CD4-positive, alpha-beta T cell treated with Interleukin-2 at 100 ng/mL for 4 hours (primary cell): ENCODE measurements around the gene TBC1D10A.
A peak's percentile ranks its signal among the peaks of the same experiment; 100 is the strongest.

Experiments
- DNase-seq: peaks from one replicate; pipeline ENCODE4 v3.0.0-alpha.2; 2020; ENCODE audit warnings: low spot score

The TBC1D10A gene

GRCh38 chr22:30326706-30327362, at the start of gene TBC1D10A:
TSS of gene TBC1D10A (minus strand) at chr22:30326941. CDS start at chr22:30326881, 60 bp downstream.
- peak; percentile 95 for DNase-seq

- DNase-seq = no peak
Measured at GRCh38 chr22:30375312-30375849, 48.6 kb upstream of the TBC1D10A start.

- no peak for DNase-seq
Measured at GRCh38 chr22:30373331-30374325, 46.9 kb upstream of the TBC1D10A start.

- no peak for DNase-seq
Measured at GRCh38 chr22:30372915-30373314, 46.2 kb upstream of the TBC1D10A start.

GRCh38 chr22:30371981-30372380, 45.2 kb upstream of the TBC1D10A start:
- DNase-seq = no peak

- no peak for DNase-seq
Measured at GRCh38 chr22:30371321-30371720, 44.6 kb upstream of the TBC1D10A start.

- DNase-seq = no peak
Measured at GRCh38 chr22:30370641-30371230, 44.0 kb upstream of the TBC1D10A start.

- no peak for DNase-seq
Measured at GRCh38 chr22:30368420-30368819, 41.7 kb upstream of the TBC1D10A start.

- DNase-seq = no peak
Measured at GRCh38 chr22:30365891-30366290, 39.1 kb upstream of the TBC1D10A start.

- no peak for DNase-seq
Measured at GRCh38 chr22:30362651-30363281, 36.0 kb upstream of the TBC1D10A start.

GRCh38 chr22:30361916-30362650, 35.3 kb upstream of the TBC1D10A start:
- no peak for DNase-seq

GRCh38 chr22:30358541-30358940, 31.8 kb upstream of the TBC1D10A start:
- DNase-seq = no peak

GRCh38 chr22:30357650-30358215, 31.0 kb upstream of the TBC1D10A start:
- DNase-seq = no peak

GRCh38 chr22:30357236-30357570, 30.5 kb upstream of the TBC1D10A start:
- no peak for DNase-seq

GRCh38 chr22:30356449-30357235, 29.9 kb upstream of the TBC1D10A start, which contains the start of the genes CCDC157 and SF3A1:
TSS of gene CCDC157 (plus strand) at chr22:30357007. CDS start at chr22:30366001, 8,994 bp downstream.
TSS of gene SF3A1 (minus strand) at chr22:30356894. CDS start at chr22:30356792, 102 bp downstream.
- DNase-seq = peak; percentile 81

- DNase-seq = no peak
Measured at GRCh38 chr22:30354644-30355043, 27.9 kb upstream of the TBC1D10A start.

GRCh38 chr22:30351226-30351625, 24.5 kb upstream of the TBC1D10A start:
- no peak for DNase-seq

GRCh38 chr22:30348809-30349208, 22.1 kb upstream of the TBC1D10A start:
- no peak for DNase-seq

GRCh38 chr22:30348404-30348803, 21.7 kb upstream of the TBC1D10A start:
- DNase-seq = no peak
